GM12864 (cell line): ENCODE results near the gene EHHADH.

Experiments
- DNase-seq: peaks from one replicate; pipeline ENCODE4 v3.0.0-alpha.2; 2011; ENCODE audit warnings: low read depth
- H3K4me3 ChIP-seq: 2 replicates; pipeline ENCODE4 v1.5.1; 2011; ENCODE audit warnings: mild to moderate bottlenecking, low read depth, low read length, control low read depth
- TF ChIP-seq, protein P1 (sequence below): IDR thresholded peaks from 2 replicates; pipeline ENCODE4 v1.5.1; 2011; ENCODE audit warnings: low read depth, mild to moderate bottlenecking, moderate library complexity, low read length, control low read depth, inconsistent platforms; ENCODE audit errors: missing control alignments

EHHADH gene

DNA sequence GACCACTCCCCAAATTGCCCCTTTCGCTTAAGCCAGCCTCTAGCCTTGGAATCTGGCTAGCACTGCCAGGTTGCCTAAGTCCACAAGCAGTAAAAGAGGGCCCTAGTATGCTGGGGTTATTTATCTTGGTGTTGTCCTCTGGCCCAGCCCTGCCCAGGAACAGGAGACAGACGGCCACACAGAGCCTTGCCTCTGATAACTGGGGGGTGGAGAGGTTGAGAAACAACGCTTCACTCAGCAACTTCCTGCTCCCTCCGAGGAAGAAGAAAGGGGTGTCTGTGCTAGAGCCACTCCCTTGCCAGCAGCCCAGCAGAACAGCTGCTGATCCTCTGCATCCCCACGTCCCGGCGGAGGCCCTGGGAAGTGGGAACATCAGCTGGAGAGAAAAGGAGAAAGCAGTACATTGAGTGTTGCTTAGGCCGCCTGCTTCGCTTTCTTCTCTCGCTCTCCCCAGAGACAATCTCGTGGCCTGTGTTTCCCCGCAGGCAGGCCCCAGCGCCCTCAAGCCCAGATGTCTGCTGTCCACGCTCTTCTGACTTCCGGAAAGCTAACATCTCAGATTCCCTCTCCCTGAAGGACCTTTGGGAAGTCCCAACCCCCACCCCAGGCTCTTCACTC is 78.4 kb downstream of the EHHADH start:
- TF ChIP-seq, protein P1, sequence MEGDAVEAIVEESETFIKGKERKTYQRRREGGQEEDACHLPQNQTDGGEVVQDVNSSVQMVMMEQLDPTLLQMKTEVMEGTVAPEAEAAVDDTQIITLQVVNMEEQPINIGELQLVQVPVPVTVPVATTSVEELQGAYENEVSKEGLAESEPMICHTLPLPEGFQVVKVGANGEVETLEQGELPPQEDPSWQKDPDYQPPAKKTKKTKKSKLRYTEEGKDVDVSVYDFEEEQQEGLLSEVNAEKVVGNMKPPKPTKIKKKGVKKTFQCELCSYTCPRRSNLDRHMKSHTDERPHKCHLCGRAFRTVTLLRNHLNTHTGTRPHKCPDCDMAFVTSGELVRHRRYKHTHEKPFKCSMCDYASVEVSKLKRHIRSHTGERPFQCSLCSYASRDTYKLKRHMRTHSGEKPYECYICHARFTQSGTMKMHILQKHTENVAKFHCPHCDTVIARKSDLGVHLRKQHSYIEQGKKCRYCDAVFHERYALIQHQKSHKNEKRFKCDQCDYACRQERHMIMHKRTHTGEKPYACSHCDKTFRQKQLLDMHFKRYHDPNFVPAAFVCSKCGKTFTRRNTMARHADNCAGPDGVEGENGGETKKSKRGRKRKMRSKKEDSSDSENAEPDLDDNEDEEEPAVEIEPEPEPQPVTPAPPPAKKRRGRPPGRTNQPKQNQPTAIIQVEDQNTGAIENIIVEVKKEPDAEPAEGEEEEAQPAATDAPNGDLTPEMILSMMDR, result no peak
- no peak overlapping the region for H3K4me3 ChIP-seq
- DNase-seq, result no peak

GRCh38 chr3:185172086-185173049 is 81.5 kb downstream of the EHHADH start:
- TF ChIP-seq, protein P1, result no peak
- no peak for DNase-seq

DNA sequence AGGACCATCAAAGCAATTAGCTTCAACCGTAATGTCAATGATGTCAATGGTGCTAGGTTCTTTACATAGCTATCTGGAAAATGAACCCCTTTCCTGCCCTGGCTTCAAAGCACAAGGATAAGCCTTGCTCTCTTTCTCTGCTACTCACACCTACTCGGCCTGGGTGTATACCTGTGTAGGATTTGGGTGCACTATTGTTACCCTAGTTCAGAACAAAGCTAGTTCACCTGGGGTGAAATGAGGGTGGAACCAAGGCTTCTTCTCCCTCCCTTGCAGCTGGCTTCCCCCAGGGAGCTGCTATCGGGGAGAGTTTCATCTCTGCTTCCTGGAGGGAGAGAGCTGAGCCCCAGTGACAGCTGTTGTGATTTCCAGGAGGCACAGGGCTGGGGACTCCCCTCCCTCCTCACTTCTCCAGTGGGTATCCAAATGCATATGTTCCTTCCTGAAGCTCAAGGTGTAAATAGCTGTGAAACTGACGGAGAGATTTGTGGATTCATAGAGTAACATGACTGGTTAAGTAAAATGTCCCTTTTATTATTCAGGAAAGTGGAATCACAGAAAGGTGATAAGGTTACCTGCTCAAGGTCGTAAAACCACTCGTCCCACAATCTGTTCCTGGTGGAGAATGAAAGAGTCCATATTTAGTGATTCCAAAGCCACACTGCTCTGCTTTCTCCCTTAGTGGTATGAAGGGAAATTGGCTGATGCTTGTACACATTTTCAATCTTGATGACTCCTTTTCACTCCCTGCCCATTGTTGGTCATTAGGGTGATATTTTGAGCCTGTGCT is 89.2 kb downstream of the EHHADH start:
- no peak overlapping the region for H3K4me3 ChIP-seq
- TF ChIP-seq, protein P1, result no peak
- DNase-seq, result no peak

More at GRCh38 chr3:185172086-185173049, 81.5 kb downstream of the EHHADH start:
- no peak overlapping the region for H3K4me3 ChIP-seq

- no peak for DNase-seq
- H3K4me3 ChIP-seq, result no peak overlapping the region
- TF ChIP-seq, protein P1, result no peak
Observed at GRCh38 chr3:185162634-185163033, 91.2 kb downstream of the EHHADH start.

DNA sequence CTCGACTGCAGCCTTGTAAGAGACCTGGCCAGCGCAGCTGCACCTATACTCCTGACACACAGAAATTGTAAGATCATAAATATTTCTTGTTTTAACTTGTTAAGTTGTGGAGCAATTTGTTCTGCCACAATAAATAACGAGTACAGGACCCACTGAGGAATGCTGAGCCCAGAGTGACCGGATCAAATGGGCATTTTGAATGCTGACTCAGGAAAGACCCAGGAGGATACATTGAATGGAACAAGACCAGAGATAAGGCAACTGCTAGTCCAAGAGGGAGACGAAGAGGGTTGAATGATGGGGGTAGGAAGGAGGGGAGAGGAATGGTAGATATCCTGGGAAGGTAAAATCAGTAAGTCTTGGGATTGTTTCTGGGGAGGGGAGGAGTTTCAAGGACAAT is 92.1 kb downstream of the EHHADH start:
- H3K4me3 ChIP-seq, result no peak overlapping the region
- no peak for DNase-seq
- TF ChIP-seq, protein P1, result no peak

DNA sequence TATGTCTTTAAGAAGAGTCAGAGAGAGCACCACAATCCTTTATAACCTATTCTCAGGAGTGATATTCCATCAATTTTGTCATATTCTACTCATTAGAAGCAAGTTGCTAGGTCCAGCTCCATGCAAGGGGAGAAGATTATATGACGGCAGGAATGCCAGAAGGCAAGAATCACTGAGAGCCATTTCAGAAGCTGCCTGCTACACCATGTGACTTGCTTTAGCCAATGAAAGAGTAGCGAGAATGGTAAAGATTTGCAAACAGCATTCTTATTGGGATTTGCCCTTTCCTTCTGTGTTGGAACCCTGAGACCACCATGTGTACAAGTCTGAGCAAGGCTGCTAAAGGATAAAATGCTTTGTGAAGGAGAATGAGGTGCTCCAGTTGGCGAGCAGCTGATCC is 96.5 kb downstream of the EHHADH start:
- TF ChIP-seq, protein P1, result no peak
- H3K4me3 ChIP-seq, result no peak overlapping the region
- DNase-seq, result no peak
